ENCODE measurements around the gene PGBD2.
"Not testable (repeated sequence)": the region's sequence is repeated elsewhere in the genome, so short reads cannot be mapped to it uniquely, and the experiment has no call there.

GRCh38 chr1:248928122-248928521, 22.1 kb downstream of the PGBD2 start:
- TF ChIP-seq CTCF, POLR2A (IDR thresholded peaks at IDR 0.05): not testable (repeated sequence)

Data from lower leg skin (tissue), 3 donors.